WTC11 (cell line): ENCODE data around the gene SPIRE1.

Experiments
- CREM ChIP-seq: sonication (generic); formaldehyde crosslinking; IDR thresholded peaks from 2 replicates; pipeline ENCODE4 v1.8.1; 2022; ENCODE audit warnings: mild to moderate bottlenecking, missing genetic modification reagents, moderate library complexity
- NFE2L1 ChIP-seq: sonication (generic); formaldehyde crosslinking; IDR thresholded peaks from 2 replicates; pipeline ENCODE4 v1.8.1; 2023; ENCODE audit warnings: missing genetic modification reagents
- NFYB ChIP-seq: sonication (generic); formaldehyde crosslinking; conservative IDR thresholded peaks from 2 replicates; pipeline ENCODE4 v1.8.0; 2022; ENCODE audit warnings: low read depth, missing genetic modification reagents
- NR2C2 ChIP-seq: sonication (generic); formaldehyde crosslinking; IDR thresholded peaks from 2 replicates; pipeline ENCODE4 v1.8.0; 2022; ENCODE audit warnings: mild to moderate bottlenecking, missing genetic modification reagents
- NR3C1 ChIP-seq: sonication (generic); formaldehyde crosslinking; conservative IDR thresholded peaks from 2 replicates; pipeline ENCODE4 v1.8.1; 2023; ENCODE audit warnings: low read depth, mild to moderate bottlenecking, missing genetic modification reagents
- ZNF219 ChIP-seq: sonication (generic); formaldehyde crosslinking; IDR thresholded peaks from 2 replicates; pipeline ENCODE4 v1.8.0; 2023; ENCODE audit warnings: missing genetic modification reagents, mild to moderate bottlenecking, borderline replicate concordance
- ZNF263 ChIP-seq: sonication (generic); formaldehyde crosslinking; IDR thresholded peaks from 2 replicates; pipeline ENCODE4 v1.8.1; 2022; ENCODE audit warnings: low read depth, mild to moderate bottlenecking, moderate library complexity, missing genetic modification reagents
- TF ChIP-seq, protein P1 (sequence below): fragments of 200-600 bp; IDR thresholded peaks from 2 replicates; pipeline ENCODE4 v1.8.0; 2022; ENCODE audit warnings: antibody characterized with exemption
- TF ChIP-seq, protein P2 (sequence below): sonication (generic); formaldehyde crosslinking; IDR thresholded peaks from 2 replicates; pipeline ENCODE4 v1.8.1; 2022; ENCODE audit warnings: low read depth, mild to moderate bottlenecking, moderate library complexity, missing genetic modification reagents, borderline replicate concordance
- TF ChIP-seq, protein P3 (sequence below): sonication (generic); formaldehyde crosslinking; IDR thresholded peaks from 2 replicates; pipeline ENCODE4 v1.8.1; 2022; ENCODE audit warnings: missing genetic modification reagents, borderline replicate concordance
- TF ChIP-seq, protein P4 (sequence below): sonication (generic); formaldehyde crosslinking; conservative IDR thresholded peaks from 2 replicates; pipeline ENCODE4 v1.8.1; 2022; ENCODE audit warnings: mild to moderate bottlenecking, missing genetic modification reagents
- TF ChIP-seq, protein P5 (sequence below): sonication (generic); formaldehyde crosslinking; IDR thresholded peaks from 2 replicates; pipeline ENCODE4 v1.8.1; 2023; ENCODE audit warnings: mild to moderate bottlenecking, missing genetic modification reagents, moderate library complexity

DNA sequence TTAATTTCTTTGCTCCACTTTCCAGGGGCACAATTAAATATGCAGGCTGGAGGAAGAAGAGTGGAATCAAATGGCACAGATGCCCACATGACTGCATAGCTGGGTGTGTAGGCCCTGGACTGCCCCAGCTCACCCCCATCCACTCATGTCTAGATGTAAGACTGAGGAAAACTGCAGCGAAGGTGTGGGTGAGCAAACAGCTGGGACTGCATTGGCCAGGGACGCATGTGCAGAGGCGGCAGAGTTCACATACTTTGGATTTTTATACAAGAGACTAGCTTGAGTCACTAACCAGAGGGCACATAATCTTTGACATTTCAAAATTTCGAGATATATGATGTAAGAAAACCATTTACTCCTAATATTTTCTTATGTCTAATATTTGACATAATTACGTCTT, 60.1 kb downstream of the SPIRE1 start:
- TF ChIP-seq, protein P1, sequence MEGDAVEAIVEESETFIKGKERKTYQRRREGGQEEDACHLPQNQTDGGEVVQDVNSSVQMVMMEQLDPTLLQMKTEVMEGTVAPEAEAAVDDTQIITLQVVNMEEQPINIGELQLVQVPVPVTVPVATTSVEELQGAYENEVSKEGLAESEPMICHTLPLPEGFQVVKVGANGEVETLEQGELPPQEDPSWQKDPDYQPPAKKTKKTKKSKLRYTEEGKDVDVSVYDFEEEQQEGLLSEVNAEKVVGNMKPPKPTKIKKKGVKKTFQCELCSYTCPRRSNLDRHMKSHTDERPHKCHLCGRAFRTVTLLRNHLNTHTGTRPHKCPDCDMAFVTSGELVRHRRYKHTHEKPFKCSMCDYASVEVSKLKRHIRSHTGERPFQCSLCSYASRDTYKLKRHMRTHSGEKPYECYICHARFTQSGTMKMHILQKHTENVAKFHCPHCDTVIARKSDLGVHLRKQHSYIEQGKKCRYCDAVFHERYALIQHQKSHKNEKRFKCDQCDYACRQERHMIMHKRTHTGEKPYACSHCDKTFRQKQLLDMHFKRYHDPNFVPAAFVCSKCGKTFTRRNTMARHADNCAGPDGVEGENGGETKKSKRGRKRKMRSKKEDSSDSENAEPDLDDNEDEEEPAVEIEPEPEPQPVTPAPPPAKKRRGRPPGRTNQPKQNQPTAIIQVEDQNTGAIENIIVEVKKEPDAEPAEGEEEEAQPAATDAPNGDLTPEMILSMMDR: no peak
- TF ChIP-seq, protein P2, sequence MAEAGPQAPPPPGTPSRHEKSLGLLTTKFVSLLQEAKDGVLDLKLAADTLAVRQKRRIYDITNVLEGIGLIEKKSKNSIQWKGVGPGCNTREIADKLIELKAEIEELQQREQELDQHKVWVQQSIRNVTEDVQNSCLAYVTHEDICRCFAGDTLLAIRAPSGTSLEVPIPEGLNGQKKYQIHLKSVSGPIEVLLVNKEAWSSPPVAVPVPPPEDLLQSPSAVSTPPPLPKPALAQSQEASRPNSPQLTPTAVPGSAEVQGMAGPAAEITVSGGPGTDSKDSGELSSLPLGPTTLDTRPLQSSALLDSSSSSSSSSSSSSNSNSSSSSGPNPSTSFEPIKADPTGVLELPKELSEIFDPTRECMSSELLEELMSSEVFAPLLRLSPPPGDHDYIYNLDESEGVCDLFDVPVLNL (CRISPR knock-in tag): no peak
- TF ChIP-seq, protein P3, sequence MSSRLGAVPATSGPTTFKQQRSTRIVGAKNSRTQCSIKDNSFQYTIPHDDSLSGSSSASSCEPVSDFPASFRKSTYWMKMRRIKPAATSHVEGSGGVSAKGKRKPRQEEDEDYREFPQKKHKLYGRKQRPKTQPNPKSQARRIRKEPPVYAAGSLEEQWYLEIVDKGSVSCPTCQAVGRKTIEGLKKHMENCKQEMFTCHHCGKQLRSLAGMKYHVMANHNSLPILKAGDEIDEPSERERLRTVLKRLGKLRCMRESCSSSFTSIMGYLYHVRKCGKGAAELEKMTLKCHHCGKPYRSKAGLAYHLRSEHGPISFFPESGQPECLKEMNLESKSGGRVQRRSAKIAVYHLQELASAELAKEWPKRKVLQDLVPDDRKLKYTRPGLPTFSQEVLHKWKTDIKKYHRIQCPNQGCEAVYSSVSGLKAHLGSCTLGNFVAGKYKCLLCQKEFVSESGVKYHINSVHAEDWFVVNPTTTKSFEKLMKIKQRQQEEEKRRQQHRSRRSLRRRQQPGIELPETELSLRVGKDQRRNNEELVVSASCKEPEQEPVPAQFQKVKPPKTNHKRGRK (CRISPR knock-in tag): no peak
- TF ChIP-seq NR3C1 (CRISPR knock-in tag) (no peak), NR2C2 (CRISPR knock-in tag) (no peak), CREM (CRISPR knock-in tag) (no peak), NFYB (no peak), NFE2L1 (CRISPR knock-in tag) (no peak), ZNF219 (no peak), ZNF263 (no peak)
- TF ChIP-seq, protein P4, sequence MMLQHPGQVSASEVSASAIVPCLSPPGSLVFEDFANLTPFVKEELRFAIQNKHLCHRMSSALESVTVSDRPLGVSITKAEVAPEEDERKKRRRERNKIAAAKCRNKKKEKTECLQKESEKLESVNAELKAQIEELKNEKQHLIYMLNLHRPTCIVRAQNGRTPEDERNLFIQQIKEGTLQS (CRISPR knock-in tag): no peak
- TF ChIP-seq, protein P5, sequence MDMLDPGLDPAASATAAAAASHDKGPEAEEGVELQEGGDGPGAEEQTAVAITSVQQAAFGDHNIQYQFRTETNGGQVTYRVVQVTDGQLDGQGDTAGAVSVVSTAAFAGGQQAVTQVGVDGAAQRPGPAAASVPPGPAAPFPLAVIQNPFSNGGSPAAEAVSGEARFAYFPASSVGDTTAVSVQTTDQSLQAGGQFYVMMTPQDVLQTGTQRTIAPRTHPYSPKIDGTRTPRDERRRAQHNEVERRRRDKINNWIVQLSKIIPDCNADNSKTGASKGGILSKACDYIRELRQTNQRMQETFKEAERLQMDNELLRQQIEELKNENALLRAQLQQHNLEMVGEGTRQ (CRISPR knock-in tag): no peak
